PC-9 (cell line): ENCODE measurements around the gene APBA2. TPM values are rescaled to one million over a fixed set of nuclear protein-coding genes. Genes with fewer than 3 reads are reported as not detected.

Experiments
- BruUV-seq: library from RNA; stranded (reverse); fragments of 400-500 nt; replicated peaks from 2 replicates; lab custom pipeline; 2021; lab: Mats Ljungman, UMichigan
- CTCF ChIA-PET: fragments of 300-600 bp; sonication (Branson Sonifier 250); formaldehyde crosslinking; loops from one replicate; lab custom pipeline; 2022; ENCODE audit warnings: antibody characterized with exemption; lab: Charles Lee
- POLR2A ChIA-PET: fragments of 300-600 bp; sonication (Branson Sonifier 250); formaldehyde crosslinking; loops from one replicate; lab custom pipeline; 2022; ENCODE audit warnings: antibody characterized with exemption; ENCODE audit not compliant: unreplicated experiment; lab: Charles Lee
- DNase-seq, 2 experiments: peaks; one replicate each; pipeline versions ENCODE4 v3.0.0 to v3.0.0-alpha.2; 2015 to 2022; ENCODE audit warnings: mixed read lengths in 1 of 2
- H2AFZ ChIP-seq: fragments of 200-600 bp; sonication (generic); 2 replicates; pipeline ENCODE4 v1.8.1; 2017; ENCODE audit warnings: antibody characterized with exemption
- H3F3A ChIP-seq: fragments of 200-600 bp; sonication (generic); 2 replicates; pipeline ENCODE4 v1.8.1; 2017; ENCODE audit warnings: antibody characterized with exemption, mild to moderate bottlenecking, low read depth; ENCODE audit not compliant: insufficient read depth
- H3K27ac ChIP-seq: fragments of 200-600 bp; sonication (generic); 2 replicates; pipeline ENCODE4 v1.6.1; 2016; ENCODE audit warnings: mixed run types
- H3K27me3 ChIP-seq: fragments of 200-600 bp; sonication (generic); 2 replicates; pipeline ENCODE4 v1.6.1; 2016; ENCODE audit warnings: low read depth, mixed run types; ENCODE audit not compliant: insufficient read depth
- H3K36me3 ChIP-seq: fragments of 200-600 bp; sonication (generic); 2 replicates; pipeline ENCODE4 v1.6.1; 2016; ENCODE audit warnings: low read depth, mixed run types
- H3K4me1 ChIP-seq: fragments of 200-600 bp; sonication (generic); replicated peaks from 2 replicates; pipeline ENCODE4 v1.6.1; 2016; ENCODE audit warnings: mixed run types; ENCODE audit not compliant: insufficient read depth
- H3K4me2 ChIP-seq: fragments of 200-600 bp; sonication (generic); 2 replicates; pipeline ENCODE4 v1.6.1; 2017; ENCODE audit warnings: mixed run types
- H3K4me3 ChIP-seq: fragments of 200-600 bp; sonication (generic); 2 replicates; pipeline ENCODE4 v1.6.1; 2016; ENCODE audit warnings: mixed run types
- H3K79me2 ChIP-seq: fragments of 200-600 bp; sonication (generic); 2 replicates; pipeline ENCODE4 v1.6.1; 2017; ENCODE audit warnings: low read depth, mixed run types
- H3K9me2 ChIP-seq: fragments of 200-600 bp; sonication (generic); 2 replicates; pipeline ENCODE4 v1.8.1; 2017; ENCODE audit warnings: mild to moderate bottlenecking; ENCODE audit not compliant: insufficient read depth
- H3K9me3 ChIP-seq: fragments of 200-600 bp; sonication (generic); 2 replicates; pipeline ENCODE4 v1.8.1; 2016; ENCODE audit warnings: low read depth; ENCODE audit not compliant: insufficient read depth
- H4K20me1 ChIP-seq: fragments of 200-600 bp; sonication (generic); 2 replicates; pipeline ENCODE4 v1.8.1; 2017; ENCODE audit not compliant: insufficient read depth
- CTCF ChIP-seq: fragments of 200-600 bp; sonication (generic); conservative IDR thresholded peaks from 2 replicates; pipeline ENCODE4 v1.6.1; 2017; ENCODE audit warnings: mixed run types, antibody characterized with exemption, mild to moderate bottlenecking, moderate library complexity
- EZH2 ChIP-seq: fragments of 200-600 bp; sonication (generic); IDR thresholded peaks from 2 replicates; pipeline ENCODE4 v1.8.0; 2017; ENCODE audit warnings: antibody characterized with exemption, low read depth
- intact Hi-C: fragments of 100-400 bp; cut with micrococcal nuclease; formaldehyde crosslinking; loops from one replicate; pipeline ENCODE4 v1.10.0; 2022; ENCODE audit not compliant: unreplicated experiment
- total RNA-seq: library from RNA; stranded (reverse); gene quantifications from 2 replicates; pipeline ENCODE4 v1.2.3, GENCODE V29; 2021

The APBA2 gene
- total RNA-seq, 1 experiment from 2014 or later = not detected

- intact Hi-C loops = no loop called here
- no peak for TF ChIP-seq EZH2
- TF ChIP-seq CTCF = no peak
- CTCF ChIA-PET = no interaction called here
Observed at GRCh38 chr15:29046281-29046810, 160.6 kb downstream of the APBA2 start.

GRCh38 chr15:29046977-29047376 is 161.2 kb downstream of the APBA2 start:
- H3K9me3 ChIP-seq = no peaks in the 10 kb centered on the region
- H3K79me2 ChIP-seq = no peaks in the 10 kb centered on the region
- no peak overlapping the region for H3K4me3 ChIP-seq
- H3K27me3 ChIP-seq = peaks cover 24% of the 10 kb centered on the region
- H3F3A ChIP-seq = no peaks in the 10 kb centered on the region
- H3K4me1 ChIP-seq = no peaks in the 10 kb centered on the region
- CTCF ChIA-PET = no interaction called here
- intact Hi-C loops = no loop called here
- no peaks in the 10 kb centered on the region for H3K36me3 ChIP-seq
- DNase-seq = no peak
- no peak for TF ChIP-seq CTCF
- TF ChIP-seq EZH2 = no peak
- POLR2A ChIA-PET = no interaction called here
- no TSS peak for BruUV-seq
- H3K9me2 ChIP-seq = no peaks in the 10 kb centered on the region
- H2AFZ ChIP-seq = no peak overlapping the region
- H3K4me2 ChIP-seq = no peak overlapping the region
- H4K20me1 ChIP-seq = no peaks in the 10 kb centered on the region
- no peak overlapping the region for H3K27ac ChIP-seq

More at GRCh38 chr15:29046281-29046810, 160.6 kb downstream of the APBA2 start:
- Histone ChIP-seq H3K4me1 (no peaks in the 10 kb centered on the region), H3K4me3 (no peak overlapping the region), H2AFZ (no peak overlapping the region), H3K79me2 (no peaks in the 10 kb centered on the region), H3K36me3 (no peaks in the 10 kb centered on the region), H3K4me2 (no peak overlapping the region), H3K27me3 (peaks cover 27% of the 10 kb centered on the region), H3K27ac (no peak overlapping the region), H3K9me3 (no peaks in the 10 kb centered on the region), H3F3A (no peaks in the 10 kb centered on the region), H4K20me1 (no peaks in the 10 kb centered on the region), H3K9me2 (no peaks in the 10 kb centered on the region)
- DNase-seq = no peak
- no TSS peak for BruUV-seq
- POLR2A ChIA-PET = no interaction called here

GRCh38 chr15:29048011-29048410 is 162.2 kb downstream of the APBA2 start:
- Histone ChIP-seq H3K27me3 (peaks cover 21% of the 10 kb centered on the region), H3K9me2 (no peaks in the 10 kb centered on the region), H3K4me2 (no peak overlapping the region), H3K36me3 (no peaks in the 10 kb centered on the region), H3F3A (no peaks in the 10 kb centered on the region), H3K4me1 (no peaks in the 10 kb centered on the region), H3K9me3 (no peaks in the 10 kb centered on the region), H2AFZ (no peak overlapping the region), H3K4me3 (no peak overlapping the region), H3K79me2 (no peaks in the 10 kb centered on the region), H4K20me1 (no peaks in the 10 kb centered on the region), H3K27ac (no peak overlapping the region)
- no TSS peak for BruUV-seq
- intact Hi-C loops = no loop called here
- CTCF ChIA-PET = no interaction called here
- TF ChIP-seq CTCF = no peak
- TF ChIP-seq EZH2 = no peak
- POLR2A ChIA-PET = interaction anchor here (0.6 kb wide), 1 partner anchor 840 kb away, joined by 7 read pairs; no protein-coding TSS in a partner anchor
- DNase-seq = no peak
